DOHH2 (cell line): Measurements from ENCODE around the gene LIF.

ENCODE experiments used
- H3F3A ChIP-seq: fragments of 200-600 bp; sonication (generic), shearing (Covaris generic); 2 replicates; pipeline ENCODE4 v1.6.0; 2016; ENCODE audit warnings: antibody characterized with exemption, mild to moderate bottlenecking; ENCODE audit not compliant: control insufficient read depth, insufficient read depth
- H3K27ac ChIP-seq: fragments of 200-600 bp; sonication (generic); 2 replicates; pipeline ENCODE4 v1.5.1; 2014; ENCODE audit warnings: low read depth, mild to moderate bottlenecking, low read length, moderate library complexity
- H3K27me3 ChIP-seq: fragments of 200-600 bp; sonication (generic); 2 replicates; pipeline ENCODE4 v1.6.1; 2014; ENCODE audit warnings: mild to moderate bottlenecking, low read length, mixed read lengths; ENCODE audit not compliant: control insufficient read depth
- H3K36me3 ChIP-seq: fragments of 200-600 bp; sonication (generic); 2 replicates; pipeline ENCODE4 v1.6.1; 2014; ENCODE audit warnings: mild to moderate bottlenecking, low read length, moderate library complexity, mixed read lengths; ENCODE audit not compliant: control insufficient read depth
- H3K4me1 ChIP-seq: fragments of 200-600 bp; sonication (generic); 2 replicates; pipeline ENCODE4 v1.6.1; 2014; ENCODE audit warnings: mild to moderate bottlenecking, low read length, mixed read lengths; ENCODE audit not compliant: control insufficient read depth
- H3K4me2 ChIP-seq: fragments of 200-600 bp; sonication (generic); 2 replicates; pipeline ENCODE4 v1.6.0; 2014; ENCODE audit warnings: mild to moderate bottlenecking, low read length, moderate library complexity
- H3K4me3 ChIP-seq: fragments of 200-600 bp; sonication (generic); 2 replicates; pipeline ENCODE4 v1.5.1; 2014; ENCODE audit warnings: mild to moderate bottlenecking, low read length, mixed read lengths
- H3K79me2 ChIP-seq: fragments of 200-600 bp; sonication (generic); 2 replicates; pipeline ENCODE4 v1.6.1; 2014; ENCODE audit warnings: mild to moderate bottlenecking, low read length, mixed read lengths; ENCODE audit not compliant: control insufficient read depth
- H3K9me2 ChIP-seq: fragments of 200-600 bp; sonication (generic); replicated peaks from 2 replicates; pipeline ENCODE4 v1.6.1; 2014; ENCODE audit warnings: mild to moderate bottlenecking, low read length, mixed read lengths; ENCODE audit not compliant: control insufficient read depth
- H3K9me3 ChIP-seq: fragments of 200-600 bp; sonication (generic); 2 replicates; pipeline ENCODE4 v1.6.1; 2014; ENCODE audit warnings: antibody characterized with exemption, low read length, mixed read lengths; ENCODE audit not compliant: control insufficient read depth, insufficient read depth
- H4K20me1 ChIP-seq: fragments of 200-600 bp; sonication (generic); 2 replicates; pipeline ENCODE4 v1.6.0; 2014; ENCODE audit warnings: low read depth, mild to moderate bottlenecking, antibody characterized with exemption, low read length, moderate library complexity; ENCODE audit not compliant: control insufficient read depth, insufficient read depth
- CTCF ChIP-seq: fragments of 200-600 bp; sonication (generic); IDR thresholded peaks from one replicate; pipeline ENCODE4 v1.5.1; 2014; ENCODE audit warnings: antibody characterized with exemption, mild to moderate bottlenecking, low read depth, low read length; ENCODE audit not compliant: poor library complexity, severe bottlenecking
- EZH2phosphoT487 ChIP-seq: fragments of 200-600 bp; sonication (generic); IDR thresholded peaks from 2 replicates; pipeline ENCODE4 v1.6.1; 2017; ENCODE audit warnings: borderline replicate concordance, mild to moderate bottlenecking, antibody characterized with exemption, low read length, moderate library complexity, mixed read lengths

The LIF gene

GRCh38 chr22:30250661-30251267, 4.2 kb upstream of the LIF start:
- H3K9me2 ChIP-seq: no peaks in the 10 kb centered on the region
- no peak overlapping the region for H3K27ac ChIP-seq
- H3F3A ChIP-seq: no peaks in the 10 kb centered on the region
- no peak overlapping the region for H3K4me2 ChIP-seq
- H3K4me3 ChIP-seq: no peak overlapping the region
- H3K27me3 ChIP-seq: peaks cover 20% of the 10 kb centered on the region
- H4K20me1 ChIP-seq: no peaks in the 10 kb centered on the region
- no peaks in the 10 kb centered on the region for H3K79me2 ChIP-seq
- no peak for TF ChIP-seq CTCF
- no peak for TF ChIP-seq EZH2phosphoT487
- no peaks in the 10 kb centered on the region for H3K9me3 ChIP-seq
- no peaks in the 10 kb centered on the region for H3K36me3 ChIP-seq
- no peaks in the 10 kb centered on the region for H3K4me1 ChIP-seq

- Histone ChIP-seq H3K4me1 (no peaks in the 10 kb centered on the region), H3K27me3 (peaks cover 24% of the 10 kb centered on the region), H3K27ac (no peak overlapping the region), H3K4me2 (no peak overlapping the region), H3F3A (no peaks in the 10 kb centered on the region), H3K4me3 (no peak overlapping the region), H4K20me1 (no peaks in the 10 kb centered on the region), H3K79me2 (no peaks in the 10 kb centered on the region), H3K36me3 (no peaks in the 10 kb centered on the region), H3K9me3 (no peaks in the 10 kb centered on the region), H3K9me2 (no peaks in the 10 kb centered on the region)
- TF ChIP-seq CTCF (no peak), EZH2phosphoT487 (no peak)
Observed at GRCh38 chr22:30250039-30250565, 3.5 kb upstream of the LIF start.

GRCh38 chr22:30249049-30250038, 2.8 kb upstream of the LIF start:
- Histone ChIP-seq H3F3A (no peaks in the 10 kb centered on the region), H3K4me1 (no peaks in the 10 kb centered on the region), H3K4me3 (no peak overlapping the region), H3K27me3 (peaks cover 29% of the 10 kb centered on the region), H4K20me1 (no peaks in the 10 kb centered on the region), H3K27ac (no peak overlapping the region), H3K9me3 (no peaks in the 10 kb centered on the region), H3K4me2 (no peak overlapping the region), H3K9me2 (no peaks in the 10 kb centered on the region), H3K79me2 (no peaks in the 10 kb centered on the region), H3K36me3 (no peaks in the 10 kb centered on the region)
- TF ChIP-seq EZH2phosphoT487 (no peak), CTCF (no peak)
